Measurements from ENCODE around the gene TAMM41. TPM values are rescaled to one million over a fixed set of nuclear protein-coding genes. Genes with fewer than 3 reads are reported as not detected.

Gene TAMM41
- total RNA-seq, 4 donors from 2014 or later: 4.9 to 29.9 (median 19.1) TPM

DNA sequence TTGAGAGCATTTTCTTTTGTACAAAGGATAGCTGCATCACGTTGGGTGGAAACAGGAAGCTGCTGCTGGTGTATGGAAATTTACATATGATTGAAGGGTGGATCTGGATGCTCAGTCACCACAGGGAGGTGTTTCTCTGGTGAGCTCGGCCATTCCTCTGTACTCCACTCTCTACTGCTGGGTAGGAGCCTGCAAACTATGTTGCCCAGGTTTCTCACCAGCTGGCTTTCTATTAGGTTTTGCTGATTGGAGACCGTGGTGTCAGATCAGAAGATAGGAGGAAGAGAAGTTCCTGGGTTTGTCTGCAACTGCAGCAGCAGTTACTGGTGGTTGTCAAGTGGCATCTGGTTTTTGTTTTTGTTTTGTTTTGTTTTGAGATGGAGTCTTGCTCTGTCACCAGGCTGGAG lies 61.7 kb downstream of the TAMM41 start:
- no peak for DNase-seq
- in situ Hi-C loops (cut with MboI; ENCODE audit: low pct_ligation_motif_present in 1 of 4, low pct_unique_long_range_greater_than_20kb in 1 of 4, low sequenced_read_pairs in 3 of 4): no loop called here

DNA sequence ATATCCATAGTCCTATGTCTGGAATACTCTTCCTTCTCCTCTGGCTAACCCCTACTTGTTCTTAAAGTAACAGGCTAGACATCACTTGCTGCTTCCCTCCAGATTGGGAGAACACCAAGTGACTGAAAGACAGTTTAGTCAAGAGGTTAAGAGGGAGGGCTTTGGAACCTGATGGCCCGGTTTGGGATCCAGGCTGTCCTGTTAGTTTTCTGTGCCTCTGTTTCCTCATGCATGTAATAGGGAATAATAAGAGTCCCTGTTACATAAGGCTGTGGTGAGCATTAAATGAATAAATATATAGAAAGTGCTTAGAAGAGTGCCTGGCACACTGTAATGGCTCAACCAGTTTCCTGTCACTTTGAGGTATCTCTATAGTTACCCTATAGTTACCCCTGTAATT lies 66.3 kb downstream of the TAMM41 start:
- no peak for TF ChIP-seq POLR2A (IDR thresholded peaks at IDR 0.05)
- TF ChIP-seq POLR2AphosphoS5 (IDR thresholded peaks at IDR 0.05): no peak
- TF ChIP-seq EP300 (IDR thresholded peaks at IDR 0.05; ENCODE audit: low read depth): no peak
- TF ChIP-seq, protein P1, sequence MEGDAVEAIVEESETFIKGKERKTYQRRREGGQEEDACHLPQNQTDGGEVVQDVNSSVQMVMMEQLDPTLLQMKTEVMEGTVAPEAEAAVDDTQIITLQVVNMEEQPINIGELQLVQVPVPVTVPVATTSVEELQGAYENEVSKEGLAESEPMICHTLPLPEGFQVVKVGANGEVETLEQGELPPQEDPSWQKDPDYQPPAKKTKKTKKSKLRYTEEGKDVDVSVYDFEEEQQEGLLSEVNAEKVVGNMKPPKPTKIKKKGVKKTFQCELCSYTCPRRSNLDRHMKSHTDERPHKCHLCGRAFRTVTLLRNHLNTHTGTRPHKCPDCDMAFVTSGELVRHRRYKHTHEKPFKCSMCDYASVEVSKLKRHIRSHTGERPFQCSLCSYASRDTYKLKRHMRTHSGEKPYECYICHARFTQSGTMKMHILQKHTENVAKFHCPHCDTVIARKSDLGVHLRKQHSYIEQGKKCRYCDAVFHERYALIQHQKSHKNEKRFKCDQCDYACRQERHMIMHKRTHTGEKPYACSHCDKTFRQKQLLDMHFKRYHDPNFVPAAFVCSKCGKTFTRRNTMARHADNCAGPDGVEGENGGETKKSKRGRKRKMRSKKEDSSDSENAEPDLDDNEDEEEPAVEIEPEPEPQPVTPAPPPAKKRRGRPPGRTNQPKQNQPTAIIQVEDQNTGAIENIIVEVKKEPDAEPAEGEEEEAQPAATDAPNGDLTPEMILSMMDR (IDR thresholded peaks at IDR 0.05): no peak
- Histone ChIP-seq H3K9me3 (no peaks in the 10 kb centered on the region), H3K36me3 (no peaks in the 10 kb centered on the region), H3K27ac (no peak overlapping the region), H3K4me3 (no peak overlapping the region), H3K4me1 (no peaks in the 10 kb centered on the region), H3K27me3 (no peaks in the 10 kb centered on the region)
- WGBS, 2 donors (ENCODE audit: low coverage in 1 of 2): 89 to 100% methylated on average over 1 of the region's 1 CpG
- no peak for DNase-seq
- intact Hi-C loops (cut with DNase I; ENCODE audit: low total_unique reads): loop anchor here (1.0 kb wide), 1 partner anchor 9 kb away; no protein-coding TSS in a partner anchor
- in situ Hi-C loops (cut with MboI; ENCODE audit: low pct_ligation_motif_present in 1 of 4, low pct_unique_long_range_greater_than_20kb in 1 of 4, low sequenced_read_pairs in 3 of 4): no loop called here

More for the DNA sequence above, 61.7 kb downstream of the TAMM41 start:
- intact Hi-C loops (cut with DNase I; ENCODE audit: low total_unique reads): no loop called here
- 59% methylated on average over 3 of the region's 3 CpGs; no CpG with 5 or more reads in 1 of the 2 donors for WGBS, 2 donors (ENCODE audit: low coverage in 1 of 2)
- TF ChIP-seq POLR2A (IDR thresholded peaks at IDR 0.05) (no peak), EP300 (IDR thresholded peaks at IDR 0.05; ENCODE audit: low read depth) (no peak)
- TF ChIP-seq, protein P1 (IDR thresholded peaks at IDR 0.05): no peak
- Histone ChIP-seq H3K27me3 (no peaks in the 10 kb centered on the region), H3K36me3 (peaks cover 0 to 21% (median 4%) of the 10 kb centered on the region in 4 donors), H3K4me1 (no peaks in the 10 kb centered on the region), H3K4me3 (no peak overlapping the region), H3K27ac (no peak overlapping the region), H3K9me3 (no peaks in the 10 kb centered on the region)

DNA sequence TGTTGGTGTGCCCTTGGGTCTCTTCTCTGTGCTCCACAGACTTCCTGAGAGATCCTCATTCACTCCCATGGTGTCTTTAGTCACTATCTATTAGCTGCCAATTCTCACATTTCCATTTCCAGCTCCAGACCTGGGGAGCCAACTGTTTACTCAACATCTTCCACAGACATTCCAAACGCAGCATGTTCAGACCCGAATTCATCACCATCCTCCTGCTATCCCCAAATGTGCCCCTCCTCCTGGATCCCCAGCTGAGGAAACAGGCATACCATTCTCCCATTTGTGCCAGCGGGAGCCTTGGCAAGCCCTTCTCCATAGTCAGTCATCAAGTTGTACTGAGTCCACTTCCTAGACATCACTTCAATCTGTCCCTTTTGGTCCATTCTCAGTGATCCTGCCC lies 67.1 kb downstream of the TAMM41 start:
- Histone ChIP-seq H3K9me3 (no peaks in the 10 kb centered on the region), H3K27me3 (no peaks in the 10 kb centered on the region), H3K4me3 (no peak overlapping the region), H3K27ac (no peak overlapping the region), H3K36me3 (no peaks in the 10 kb centered on the region), H3K4me1 (no peaks in the 10 kb centered on the region)
- 93 to 94% methylated on average over 2 to 3 of the region's 3 CpGs for WGBS, 2 donors (ENCODE audit: low coverage in 1 of 2)
- no peak for DNase-seq
- intact Hi-C loops (cut with DNase I; ENCODE audit: low total_unique reads): loop anchor here (1.0 kb wide), 1 partner anchor 10 kb away; no protein-coding TSS in a partner anchor
- TF ChIP-seq EP300 (IDR thresholded peaks at IDR 0.05; ENCODE audit: low read depth) (no peak), POLR2A (IDR thresholded peaks at IDR 0.05) (no peak), POLR2AphosphoS5 (IDR thresholded peaks at IDR 0.05) (no peak)
- TF ChIP-seq, protein P1 (IDR thresholded peaks at IDR 0.05): no peak
- in situ Hi-C loops (cut with MboI; ENCODE audit: low pct_ligation_motif_present in 1 of 4, low pct_unique_long_range_greater_than_20kb in 1 of 4, low sequenced_read_pairs in 3 of 4): no loop called here

DNA sequence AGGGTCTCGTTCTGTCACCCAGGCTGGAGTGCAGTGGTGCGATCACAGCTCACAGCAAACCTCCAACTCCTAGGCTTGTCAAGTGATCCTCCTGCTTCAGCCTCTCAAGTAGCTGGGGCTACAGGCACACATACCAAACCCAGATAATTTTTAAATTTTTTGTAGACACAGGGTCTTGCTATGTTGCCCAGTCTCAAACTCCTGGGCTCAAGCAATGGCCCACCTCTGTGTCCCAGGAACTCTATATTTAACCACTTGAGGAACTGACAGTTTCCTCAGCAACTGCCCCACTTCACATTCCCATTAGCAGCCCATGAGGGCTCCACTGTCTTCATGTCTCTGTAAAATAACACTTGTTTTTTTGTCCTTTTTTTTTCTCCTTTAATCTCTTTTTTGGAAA lies 68.4 kb downstream of the TAMM41 start:
- H3K4me3 ChIP-seq: no peak overlapping the region
- intact Hi-C loops (cut with DNase I; ENCODE audit: low total_unique reads): no loop called here
- in situ Hi-C loops (cut with MboI; ENCODE audit: low pct_ligation_motif_present in 1 of 4, low pct_unique_long_range_greater_than_20kb in 1 of 4, low sequenced_read_pairs in 3 of 4): no loop called here
- no peaks in the 10 kb centered on the region for H3K9me3 ChIP-seq
- H3K27ac ChIP-seq: no peak overlapping the region
- no peaks in the 10 kb centered on the region for H3K36me3 ChIP-seq
- no peak for TF ChIP-seq POLR2A (IDR thresholded peaks at IDR 0.05)
- TF ChIP-seq, protein P1 (IDR thresholded peaks at IDR 0.05): no peak
- TF ChIP-seq POLR2AphosphoS5 (IDR thresholded peaks at IDR 0.05): no peak
- no peak for TF ChIP-seq EP300 (IDR thresholded peaks at IDR 0.05; ENCODE audit: low read depth)
- no peaks in the 10 kb centered on the region for H3K4me1 ChIP-seq
- DNase-seq: no peak
- 100% methylated on average over 2 of the region's 2 CpGs for WGBS, 2 donors (ENCODE audit: low coverage in 1 of 2)
- no peaks in the 10 kb centered on the region for H3K27me3 ChIP-seq

Data from transverse colon (tissue), 4 donors.